WERI-Rb-1 (cell line): Measurements from ENCODE around the gene ACTL10.

Source experiments
- DNase-seq: peaks from one replicate; pipeline ENCODE4 v3.0.0-alpha.2; 2020
- H3K27ac ChIP-seq: fragments of 250-450 bp; sonication (Bioruptor Pico); 2 replicates; pipeline ENCODE4 v1.5.1; 2020; ENCODE audit warnings: mild to moderate bottlenecking, moderate library complexity
- H3K27me3 ChIP-seq: fragments of 250-450 bp; sonication (Bioruptor Pico); 2 replicates; pipeline ENCODE4 v1.5.1; 2021; ENCODE audit warnings: mild to moderate bottlenecking, low read depth, moderate library complexity; ENCODE audit not compliant: insufficient read depth, severe bottlenecking
- H3K36me3 ChIP-seq: fragments of 250-450 bp; sonication (Bioruptor Pico); 2 replicates; pipeline ENCODE4 v1.5.1; 2020; ENCODE audit warnings: mild to moderate bottlenecking, moderate library complexity
- H3K4me3 ChIP-seq: 2 replicates; pipeline ENCODE4 v1.5.1; 2011; ENCODE audit warnings: low read depth, mild to moderate bottlenecking, control low read depth, low read length
- H3K9me3 ChIP-seq: fragments of 250-450 bp; sonication (Bioruptor Pico); 2 replicates; pipeline ENCODE4 v1.5.1; 2021; ENCODE audit warnings: mild to moderate bottlenecking, moderate library complexity; ENCODE audit not compliant: severe bottlenecking
- TF ChIP-seq, protein P1 (sequence below): IDR thresholded peaks from 2 replicates; pipeline ENCODE4 v1.5.1; 2011; ENCODE audit warnings: low read depth, mild to moderate bottlenecking, control low read depth, inconsistent platforms, low read length

ACTL10 gene

DNA sequence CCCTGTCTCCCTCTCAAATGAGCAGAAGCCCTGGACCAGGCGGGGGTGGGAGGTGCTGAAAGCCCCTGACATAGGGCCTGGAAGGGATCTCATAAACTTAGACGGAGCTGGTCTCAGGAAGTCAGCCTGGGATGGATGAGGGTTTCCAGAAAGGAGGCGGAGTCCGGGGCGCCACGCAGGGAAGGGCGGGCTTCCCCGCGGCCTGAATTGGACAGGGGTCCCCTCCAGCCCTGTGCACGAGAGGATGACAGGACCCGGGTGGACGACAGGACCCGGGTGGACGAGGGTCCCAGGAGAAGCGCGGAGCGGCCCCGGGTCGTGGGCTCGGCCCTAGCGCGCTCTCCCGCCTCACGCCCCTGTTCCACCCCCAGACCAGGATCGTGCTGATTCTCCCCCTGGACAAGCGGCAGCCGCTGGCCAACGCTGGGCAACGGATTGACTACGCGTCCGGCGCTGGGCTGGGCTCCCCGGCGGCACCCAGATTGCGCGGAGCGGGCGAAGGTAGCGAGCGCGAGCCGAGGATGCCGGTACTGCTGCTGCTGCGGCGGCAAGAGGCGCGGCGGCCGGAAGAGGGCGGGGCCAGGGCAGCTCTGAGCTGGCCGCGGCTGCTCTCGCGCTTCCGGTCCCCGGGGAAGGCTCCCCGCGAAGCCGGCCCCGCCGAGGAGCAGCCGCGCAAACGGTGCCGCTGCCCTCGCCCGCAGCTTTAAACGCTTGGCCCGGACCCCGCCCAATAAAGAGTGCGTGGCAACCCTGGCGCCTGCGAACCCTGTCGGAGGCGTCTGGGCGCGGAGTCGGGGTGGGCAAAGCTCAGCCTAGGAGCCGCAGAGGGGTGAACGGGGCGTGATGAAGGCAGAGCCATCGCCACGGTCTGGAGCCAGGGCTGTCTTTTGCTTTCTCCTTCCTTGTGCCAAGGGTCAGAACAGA is 3.3 kb upstream of the ACTL10 start:
- Histone ChIP-seq H3K27me3 (no peaks in the 10 kb centered on the region), H3K4me3 (peak overlapping the region; percentile 71), H3K36me3 (peaks cover 18% of the 10 kb centered on the region), H3K27ac (peak overlapping the region; percentile 74), H3K9me3 (no peaks in the 10 kb centered on the region)
- TF ChIP-seq, protein P1, sequence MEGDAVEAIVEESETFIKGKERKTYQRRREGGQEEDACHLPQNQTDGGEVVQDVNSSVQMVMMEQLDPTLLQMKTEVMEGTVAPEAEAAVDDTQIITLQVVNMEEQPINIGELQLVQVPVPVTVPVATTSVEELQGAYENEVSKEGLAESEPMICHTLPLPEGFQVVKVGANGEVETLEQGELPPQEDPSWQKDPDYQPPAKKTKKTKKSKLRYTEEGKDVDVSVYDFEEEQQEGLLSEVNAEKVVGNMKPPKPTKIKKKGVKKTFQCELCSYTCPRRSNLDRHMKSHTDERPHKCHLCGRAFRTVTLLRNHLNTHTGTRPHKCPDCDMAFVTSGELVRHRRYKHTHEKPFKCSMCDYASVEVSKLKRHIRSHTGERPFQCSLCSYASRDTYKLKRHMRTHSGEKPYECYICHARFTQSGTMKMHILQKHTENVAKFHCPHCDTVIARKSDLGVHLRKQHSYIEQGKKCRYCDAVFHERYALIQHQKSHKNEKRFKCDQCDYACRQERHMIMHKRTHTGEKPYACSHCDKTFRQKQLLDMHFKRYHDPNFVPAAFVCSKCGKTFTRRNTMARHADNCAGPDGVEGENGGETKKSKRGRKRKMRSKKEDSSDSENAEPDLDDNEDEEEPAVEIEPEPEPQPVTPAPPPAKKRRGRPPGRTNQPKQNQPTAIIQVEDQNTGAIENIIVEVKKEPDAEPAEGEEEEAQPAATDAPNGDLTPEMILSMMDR: no peak
- DNase-seq: peak; percentile 78

DNA sequence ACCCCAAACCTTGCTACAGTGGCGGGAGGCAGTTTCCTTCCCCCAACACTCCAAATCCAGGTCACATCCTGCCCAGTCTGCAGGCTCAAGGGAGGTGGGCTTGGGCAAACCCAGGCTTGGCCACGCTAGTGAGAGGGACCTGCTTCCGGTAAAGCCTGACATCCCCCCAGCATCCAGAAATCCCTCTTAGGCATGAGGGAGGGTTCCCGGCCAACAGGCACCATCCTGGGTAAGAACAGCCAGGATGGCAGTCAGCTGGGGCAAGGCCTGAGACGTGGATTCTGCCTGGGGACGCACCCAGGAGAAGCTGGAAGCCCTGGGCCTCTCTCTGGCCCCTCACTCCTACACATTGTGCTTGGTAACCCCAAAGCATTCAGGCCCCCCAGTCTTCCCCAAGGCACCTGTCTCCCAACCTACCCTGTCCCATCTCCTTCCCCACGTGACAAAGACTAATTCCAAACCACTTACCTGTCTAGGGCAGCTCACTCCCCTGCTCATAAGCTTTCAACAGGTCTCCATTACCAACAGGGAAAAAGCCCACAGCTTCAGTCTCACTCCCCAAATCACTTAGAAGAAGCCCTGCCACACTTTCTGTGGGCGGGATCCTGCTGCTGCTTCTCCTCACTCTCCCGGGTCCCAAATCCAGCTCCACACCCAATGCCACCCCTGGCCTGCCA is 2.5 kb upstream of the ACTL10 start:
- Histone ChIP-seq H3K27ac (peak overlapping the region; percentile 74), H3K27me3 (no peaks in the 10 kb centered on the region), H3K4me3 (peak overlapping the region; percentile 71), H3K36me3 (peaks cover 23% of the 10 kb centered on the region), H3K9me3 (no peaks in the 10 kb centered on the region)
- TF ChIP-seq, protein P1: no peak
- no peak for DNase-seq

GRCh38 chr20:33664762-33665144 is 2.0 kb upstream of the ACTL10 start:
- Histone ChIP-seq H3K27me3 (no peaks in the 10 kb centered on the region), H3K9me3 (no peaks in the 10 kb centered on the region), H3K27ac (no peak overlapping the region), H3K4me3 (no peak overlapping the region), H3K36me3 (peaks cover 19% of the 10 kb centered on the region)
- DNase-seq: no peak
- TF ChIP-seq, protein P1: no peak

DNA sequence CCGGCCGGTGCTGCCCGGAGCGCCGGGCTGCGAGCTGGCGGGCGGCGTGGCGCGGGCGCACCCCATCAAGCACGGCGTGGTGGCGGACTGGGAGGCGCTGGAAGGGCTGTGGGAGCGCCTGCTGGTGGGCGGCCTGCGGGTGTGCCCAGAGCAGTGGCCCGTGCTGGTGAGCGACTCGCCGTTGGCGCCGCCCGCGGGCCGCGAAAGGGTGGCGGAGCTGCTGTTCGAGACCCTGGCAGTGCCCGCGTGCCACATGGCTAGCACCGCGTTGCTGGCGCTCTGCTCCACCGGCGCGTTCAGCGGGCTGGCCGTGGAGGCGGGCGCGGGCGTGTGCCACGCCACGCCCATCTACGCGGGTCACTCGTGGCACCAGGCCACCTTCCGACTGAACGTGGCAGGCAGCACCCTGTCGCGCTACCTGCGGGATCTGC is 517 bp downstream of the ACTL10 start:
- DNase-seq: no peak
- peak overlapping the region; percentile 45 for H3K27ac ChIP-seq

GRCh38 chr20:33667676-33668465 is 1.1 kb downstream of the ACTL10 start:
- peaks cover 32% of the 10 kb centered on the region for H3K36me3 ChIP-seq
- no peaks in the 10 kb centered on the region for H3K27me3 ChIP-seq
- no peaks in the 10 kb centered on the region for H3K9me3 ChIP-seq
- DNase-seq: peak; percentile 78
- H3K27ac ChIP-seq: peak overlapping the region; percentile 36; the same call in 1 of the 2 replicates
- TF ChIP-seq, protein P1: peak; percentile 97
- peak overlapping the region; percentile 43 for H3K4me3 ChIP-seq

More for the DNA sequence above, 517 bp downstream of the ACTL10 start:
- H3K4me3 ChIP-seq: peak overlapping the region; percentile 43
- no peaks in the 10 kb centered on the region for H3K27me3 ChIP-seq
- no peaks in the 10 kb centered on the region for H3K9me3 ChIP-seq
- H3K36me3 ChIP-seq: peaks cover 32% of the 10 kb centered on the region
- TF ChIP-seq, protein P1: no peak
